ENCODE results near the gene ZNF423.

Gene ZNF423

DNA sequence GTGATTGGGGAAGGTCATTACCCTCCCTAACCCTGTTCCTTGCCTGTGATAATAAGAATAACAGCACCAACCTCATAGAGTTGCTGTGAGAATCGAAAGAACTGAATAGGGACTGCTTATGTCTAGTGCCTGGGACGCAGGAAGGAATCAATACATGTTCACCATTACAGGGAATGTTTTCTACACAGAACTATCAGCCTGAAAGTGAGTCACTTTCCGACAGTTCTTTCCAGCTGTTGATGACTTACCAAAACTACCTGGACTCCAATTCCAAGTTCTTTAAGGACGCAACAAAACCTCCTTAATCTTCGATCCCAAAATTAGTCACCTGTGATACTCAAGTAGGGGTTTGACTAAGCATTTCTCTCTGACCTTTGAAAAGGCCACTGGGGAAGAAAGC lies 29.4 kb downstream of the ZNF423 start:
- TF ChIP-seq CTCF (IDR thresholded peaks at IDR 0.05; ENCODE audit: insufficient read depth, low read depth, low read length, missing control alignments): no peak
- DNase-seq (ENCODE audit: low read depth): no peak
- no peak overlapping the region for H3K4me3 ChIP-seq (ENCODE audit: low read depth, low read length)

DNA sequence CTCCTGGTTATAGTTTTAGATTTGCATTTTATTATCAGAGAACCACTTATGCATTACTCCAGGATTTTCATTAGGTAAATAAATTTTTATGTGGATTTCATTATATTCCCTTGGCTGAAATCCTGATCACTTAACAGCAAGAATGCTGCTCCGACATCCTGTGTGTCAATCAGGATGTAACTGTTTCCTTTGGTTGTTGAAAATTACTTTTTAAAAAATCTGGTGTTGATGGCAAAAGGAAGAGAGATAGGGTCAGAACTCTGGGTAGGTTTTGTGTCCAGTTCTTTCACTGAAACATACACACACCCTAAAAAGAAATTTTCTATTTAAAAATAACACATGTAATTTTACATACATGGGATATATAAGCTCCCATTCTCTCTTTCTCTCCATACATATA lies 30.9 kb downstream of the ZNF423 start:
- H3K4me3 ChIP-seq (ENCODE audit: low read depth, low read length): no peak overlapping the region
- DNase-seq (ENCODE audit: low read depth): no peak
- TF ChIP-seq CTCF (IDR thresholded peaks at IDR 0.05; ENCODE audit: insufficient read depth, low read depth, low read length, missing control alignments): no peak

DNA sequence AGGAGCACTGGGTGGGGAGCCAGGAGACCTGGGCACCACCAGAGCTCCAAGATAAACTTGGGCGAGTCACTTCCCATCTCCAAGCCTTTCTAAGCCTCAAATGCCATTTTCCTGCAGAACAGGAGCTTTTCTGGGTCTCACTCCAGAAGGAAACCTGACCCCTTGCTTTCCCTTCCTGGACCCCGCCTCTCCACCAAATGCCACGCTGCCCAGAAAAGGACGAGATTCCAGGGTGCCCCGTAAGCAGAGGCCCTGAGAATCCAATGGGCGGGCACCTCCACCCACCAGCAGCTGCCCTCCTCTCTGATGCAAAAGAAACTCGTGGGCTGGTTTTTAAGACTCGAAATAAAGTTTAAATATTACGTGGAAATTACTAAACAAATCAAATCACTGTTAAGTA lies 31.3 kb downstream of the ZNF423 start:
- H3K4me3 ChIP-seq (ENCODE audit: low read depth, low read length): no peak overlapping the region
- DNase-seq (ENCODE audit: low read depth): no peak
- TF ChIP-seq CTCF (IDR thresholded peaks at IDR 0.05; ENCODE audit: insufficient read depth, low read depth, low read length, missing control alignments): no peak

- H3K4me3 ChIP-seq (ENCODE audit: low read depth, low read length): no peak overlapping the region
- DNase-seq (ENCODE audit: low read depth): no peak
- TF ChIP-seq CTCF (IDR thresholded peaks at IDR 0.05; ENCODE audit: insufficient read depth, low read depth, low read length, missing control alignments): no peak
These were observed 33.1 kb downstream of the ZNF423 start for GRCh38 chr16:49822649-49823370.

DNA sequence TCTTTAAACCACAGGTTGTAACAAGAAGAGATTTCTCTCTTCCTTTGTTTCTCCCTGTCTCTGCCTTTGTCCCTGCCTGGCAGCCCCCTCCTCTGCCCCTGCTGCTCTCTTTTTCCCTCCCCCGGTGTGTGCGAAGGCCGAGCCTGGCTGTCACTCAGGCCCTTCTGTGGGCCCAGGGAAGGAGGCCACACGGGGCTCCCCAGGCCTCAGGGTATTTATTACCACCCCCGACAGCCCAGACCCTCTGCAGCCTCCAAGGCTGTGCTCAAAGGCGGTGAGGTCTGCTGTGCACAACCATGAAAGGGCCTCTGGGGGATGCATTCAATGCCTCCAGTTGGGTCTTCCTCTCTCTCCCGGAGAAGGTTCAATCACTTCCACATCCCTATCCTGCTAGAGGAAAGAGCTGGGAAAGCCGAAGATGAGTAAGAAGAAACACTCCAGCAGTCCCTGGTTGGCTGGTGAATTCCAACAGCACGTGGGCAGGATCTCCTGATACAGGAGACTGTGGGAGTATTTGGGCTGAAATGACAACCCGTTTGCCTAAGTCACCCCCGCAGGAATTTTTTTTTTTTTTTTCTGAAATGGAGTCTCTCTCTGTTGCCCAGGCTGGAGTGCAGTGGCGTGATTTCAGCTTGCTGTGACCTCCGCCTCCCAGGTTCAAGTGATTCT lies 34.2 kb downstream of the ZNF423 start:
- no peak for TF ChIP-seq CTCF (IDR thresholded peaks at IDR 0.05; ENCODE audit: insufficient read depth, low read depth, low read length, missing control alignments)
- H3K4me3 ChIP-seq (ENCODE audit: low read depth, low read length): no peak overlapping the region
- DNase-seq (ENCODE audit: low read depth): no peak

DNA sequence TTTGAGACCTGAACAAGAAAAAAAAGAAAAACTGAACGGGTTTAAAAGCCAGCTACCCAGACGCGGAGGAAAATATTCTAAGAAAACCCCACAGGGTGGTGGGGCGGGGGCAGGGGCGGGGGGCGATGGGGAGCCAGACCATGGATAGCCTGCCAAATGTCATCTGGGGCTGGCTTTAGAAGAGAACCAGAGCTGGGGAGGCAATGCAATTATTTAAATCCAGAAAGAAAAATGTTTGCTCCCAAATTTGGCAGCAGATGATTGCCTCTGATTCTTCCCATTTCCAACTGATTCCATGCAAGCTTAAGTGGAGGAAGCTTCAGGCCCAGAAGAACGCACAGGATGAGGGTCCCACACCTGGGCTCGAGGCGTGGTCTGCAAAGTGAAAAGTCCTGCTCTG lies 34.8 kb downstream of the ZNF423 start:
- no peak for DNase-seq (ENCODE audit: low read depth)
- H3K4me3 ChIP-seq (ENCODE audit: low read depth, low read length): no peak overlapping the region
- no peak for TF ChIP-seq CTCF (IDR thresholded peaks at IDR 0.05; ENCODE audit: insufficient read depth, low read depth, low read length, missing control alignments)
